Activated CD4-positive, alpha-beta T cell treated with anti-CD3 and anti-CD28 coated beads for 4 hours (primary cell): ENCODE results near the gene COMMD10.
"Not testable (repeated sequence)": the region's sequence is repeated elsewhere in the genome, so short reads cannot be mapped to it uniquely, and the experiment has no call there.

ENCODE experiments used
- DNase-seq, 2 donors: peaks; one replicate each; pipeline ENCODE4 v3.0.0-alpha.2; 2020

Gene COMMD10

DNA sequence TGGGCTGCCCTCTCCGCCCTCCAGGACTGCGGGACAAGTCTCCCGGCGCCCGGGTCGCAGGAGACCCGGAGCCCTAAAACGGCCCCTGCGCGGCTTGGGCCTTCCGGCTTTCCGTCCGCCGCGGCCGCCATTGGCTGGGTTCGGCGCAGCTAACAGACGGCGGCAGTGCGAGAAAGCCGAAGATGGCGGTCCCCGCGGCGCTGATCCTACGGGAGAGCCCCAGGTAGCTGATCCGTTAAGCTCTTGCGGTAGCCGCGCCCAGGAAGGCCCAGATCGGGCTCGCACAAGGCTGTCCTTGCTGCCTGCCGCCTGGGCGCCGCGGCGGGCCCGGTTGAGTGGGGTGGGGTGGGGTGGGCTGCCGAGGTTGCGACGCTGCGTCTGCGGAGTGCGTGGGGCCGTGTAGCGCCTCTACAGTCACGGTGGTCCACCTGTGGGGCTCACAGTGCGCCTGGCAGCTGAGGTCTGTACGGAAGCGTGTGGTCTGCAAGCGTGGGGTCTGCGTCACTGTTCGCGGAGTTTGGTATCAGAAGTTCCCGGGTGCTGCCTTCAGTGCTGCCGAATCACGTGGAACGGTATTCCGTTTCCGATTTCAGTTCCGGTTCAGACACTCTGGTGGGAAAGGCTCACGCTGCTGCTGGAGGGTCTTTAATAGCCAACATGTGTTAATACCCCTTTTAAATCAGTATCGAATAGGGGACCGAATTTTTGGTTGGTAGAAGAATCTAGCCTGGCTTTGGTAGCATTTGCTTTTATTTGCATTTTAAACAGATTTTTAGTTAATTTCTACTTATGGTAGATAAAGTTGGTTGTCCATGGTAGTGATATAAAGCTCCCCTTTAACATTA is at the start of gene COMMD10:
TSS of gene COMMD10 (plus strand) at position 155 of the 845 bp plus-strand sequence.
- DNase-seq, result peak; percentile 68 to 77

DNA sequence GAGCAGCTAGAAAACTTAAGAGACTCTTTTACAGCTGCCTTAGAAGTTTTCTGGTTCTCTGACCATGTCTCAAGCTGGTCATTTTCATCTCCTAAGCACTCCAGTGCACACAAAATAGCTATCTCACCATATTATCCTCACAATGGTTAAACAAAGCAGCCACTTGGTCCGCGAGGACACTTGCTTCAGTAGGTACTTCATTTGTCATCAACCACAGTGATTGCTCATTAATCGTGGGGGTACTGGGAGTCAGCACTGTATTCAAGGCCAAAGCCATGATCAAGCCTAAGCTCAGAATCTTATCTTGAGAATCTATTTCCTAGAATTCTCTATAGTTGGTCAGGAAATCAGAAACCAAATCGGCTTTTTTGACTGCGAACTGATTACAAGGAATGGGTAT is 49.7 kb upstream of the COMMD10 start:
- no peak for DNase-seq

DNA sequence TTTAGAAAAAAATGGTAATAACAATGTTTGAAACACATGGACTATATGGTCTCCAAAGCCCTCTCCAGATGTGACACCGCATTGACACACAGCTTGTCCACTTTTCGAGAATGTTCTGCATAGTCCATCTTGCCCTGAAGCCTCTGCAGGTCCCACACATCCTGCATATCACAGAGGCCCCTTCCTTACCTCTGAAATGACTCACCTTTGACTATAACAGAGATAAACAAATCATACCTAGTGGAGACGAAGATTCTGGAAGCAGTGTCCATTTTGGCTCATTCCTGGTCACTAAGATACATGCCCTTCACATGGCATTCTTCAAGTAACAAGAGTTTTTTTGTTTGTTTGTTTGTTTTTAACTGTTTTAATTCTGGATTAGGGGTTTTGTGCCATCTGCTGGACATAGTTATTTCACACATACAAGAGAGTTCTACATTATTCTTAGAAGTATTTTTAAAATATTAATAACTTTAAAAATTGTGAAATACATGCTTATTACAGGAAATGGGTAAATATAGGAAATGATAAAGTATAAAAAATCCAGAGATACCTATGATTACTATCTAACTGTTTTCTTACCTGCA is 47.5 kb upstream of the COMMD10 start:
- DNase-seq, result no peak

DNA sequence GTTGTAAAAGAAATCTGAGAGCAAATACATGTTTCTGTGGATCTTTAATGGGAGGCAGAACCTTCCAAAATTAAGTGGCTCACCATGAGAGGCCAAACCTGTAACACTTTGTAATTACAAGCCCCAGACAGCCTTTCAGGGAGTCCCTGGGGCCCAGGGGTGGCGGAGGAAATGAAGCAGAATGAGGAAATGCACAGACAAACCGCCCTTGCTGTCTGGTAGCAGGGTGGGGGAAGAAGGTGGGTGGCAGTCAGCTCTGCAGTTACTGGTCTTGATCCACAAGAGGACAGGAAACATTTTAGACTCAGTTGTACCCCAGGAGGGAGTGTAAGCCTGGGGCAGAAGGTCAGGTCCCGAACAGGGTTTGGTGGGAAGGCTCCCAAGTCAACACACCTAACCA is 46.0 kb upstream of the COMMD10 start:
- no peak for DNase-seq

DNA sequence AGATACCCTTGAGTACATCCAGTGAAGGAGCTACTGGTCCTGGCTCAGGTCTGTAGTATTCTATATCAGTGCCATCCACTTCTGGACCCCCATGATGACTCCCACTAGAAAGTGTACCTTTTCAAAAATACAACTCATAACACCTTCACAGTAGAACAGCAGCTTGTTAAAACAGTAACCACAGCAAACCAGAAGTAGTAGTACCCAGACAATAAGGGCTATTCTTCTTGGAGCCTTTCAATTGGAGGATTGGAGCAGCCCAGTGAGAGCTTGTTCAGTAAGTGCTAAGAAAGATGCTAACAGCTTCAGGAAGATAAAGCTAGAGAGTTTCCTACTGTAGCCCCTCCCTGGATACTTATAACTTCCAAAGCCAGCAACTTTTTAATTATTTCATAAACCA is 42.5 kb upstream of the COMMD10 start:
- no peak for DNase-seq

DNA sequence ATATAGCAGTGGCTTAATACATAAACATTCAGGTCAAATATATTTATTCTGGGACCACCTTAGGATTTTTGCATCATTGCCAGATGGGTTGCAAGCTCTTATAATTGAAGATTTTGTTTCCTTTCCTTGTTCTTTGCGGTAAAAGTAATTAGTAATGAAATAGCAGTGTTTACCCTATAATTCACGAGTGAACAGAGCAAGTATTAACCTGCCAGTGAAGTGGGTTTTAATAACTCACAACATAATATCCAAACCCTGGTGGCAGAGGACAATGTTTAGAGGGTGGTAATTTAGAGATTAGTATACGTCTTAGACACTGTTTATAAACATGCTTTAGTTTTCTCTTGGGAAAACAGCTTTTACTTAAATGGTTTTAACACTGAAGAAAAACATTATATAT is 40.8 kb upstream of the COMMD10 start:
- no peak for DNase-seq

DNA sequence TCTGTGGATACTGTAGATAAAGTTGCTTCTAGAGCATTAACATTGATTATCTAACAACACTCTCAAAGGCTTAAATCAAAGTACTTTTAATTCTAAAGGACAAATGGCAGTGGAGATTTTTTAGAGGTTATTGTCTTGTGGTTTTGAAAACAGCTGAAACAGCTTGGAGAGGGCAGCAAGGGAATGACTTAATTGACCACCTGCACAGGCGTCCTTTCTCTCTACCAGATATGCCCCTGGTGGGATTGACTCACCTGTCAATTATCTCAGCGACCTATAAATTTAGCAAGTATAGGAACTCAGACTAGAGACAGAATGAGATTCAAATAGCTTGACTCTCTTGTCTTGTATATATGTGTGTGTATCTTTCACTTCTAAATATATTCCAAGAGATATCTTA is 39.0 kb upstream of the COMMD10 start:
- DNase-seq, result no peak

DNA sequence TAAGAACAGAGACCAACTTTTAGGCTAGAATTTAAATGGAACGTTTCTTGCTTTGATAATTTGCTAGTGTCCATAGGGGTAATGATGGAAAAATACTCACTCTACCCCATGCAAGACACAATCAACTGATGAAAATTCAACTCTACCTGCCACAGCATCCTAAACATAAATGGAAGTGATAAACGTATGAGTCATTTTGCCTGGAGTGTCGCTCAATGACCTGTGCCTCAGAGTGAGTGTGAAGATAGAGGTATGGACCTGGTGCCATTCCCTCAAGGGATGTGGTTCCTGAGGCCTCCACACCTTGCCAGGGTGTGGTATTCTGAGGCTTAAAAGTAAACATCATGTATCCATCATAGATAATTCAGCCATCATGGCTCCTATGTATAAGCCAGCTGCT is 38.6 kb upstream of the COMMD10 start:
- DNase-seq, result no peak

DNA sequence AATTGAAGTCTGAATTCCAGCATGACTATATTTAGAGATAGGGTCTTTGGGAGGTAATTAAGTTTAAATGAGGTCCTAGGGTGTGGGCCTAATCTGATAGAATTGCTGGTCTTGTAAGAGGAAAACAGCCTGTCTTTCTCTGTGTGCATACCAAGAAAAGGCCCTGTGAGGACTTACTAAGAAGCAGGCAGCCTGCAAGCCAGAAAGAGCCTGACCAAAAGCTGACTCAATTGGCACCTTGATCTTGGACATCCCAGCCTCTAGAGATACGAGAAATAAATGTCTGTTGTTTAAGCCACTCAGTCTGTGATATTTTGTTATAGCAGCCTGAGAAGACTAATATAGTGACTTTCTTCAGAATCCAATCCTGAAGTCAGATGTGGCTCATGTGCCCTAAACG is 38.0 kb upstream of the COMMD10 start:
- no peak for DNase-seq

DNA sequence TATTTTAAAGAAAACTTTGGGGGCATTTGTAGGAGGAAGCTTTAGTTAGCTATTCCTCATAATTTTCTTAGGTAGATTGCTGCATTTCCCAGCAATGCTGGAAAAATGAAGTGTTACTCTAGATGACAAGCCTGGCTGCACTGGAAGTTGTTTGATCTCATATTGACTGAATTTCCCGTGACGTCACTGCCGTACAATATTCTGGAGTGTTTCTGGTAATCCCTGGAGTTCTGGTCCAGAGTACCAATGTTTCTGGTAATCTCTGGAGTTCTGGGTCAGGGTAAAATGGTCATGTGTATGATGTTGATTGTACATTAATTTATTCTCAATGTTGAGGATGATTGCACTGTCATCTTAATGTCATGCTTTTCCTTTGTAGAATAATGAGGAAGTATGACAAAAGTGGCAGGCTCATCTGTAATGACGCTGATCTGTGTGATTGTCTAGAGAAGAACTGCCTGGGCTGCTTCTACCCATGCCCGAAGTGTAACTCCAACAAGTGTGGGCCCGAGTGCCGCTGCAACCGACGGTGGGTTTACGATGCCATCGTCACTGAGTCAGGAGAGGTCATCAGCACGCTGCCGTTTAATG is 26.4 kb upstream of the COMMD10 start:
- DNase-seq, result no peak

DNA sequence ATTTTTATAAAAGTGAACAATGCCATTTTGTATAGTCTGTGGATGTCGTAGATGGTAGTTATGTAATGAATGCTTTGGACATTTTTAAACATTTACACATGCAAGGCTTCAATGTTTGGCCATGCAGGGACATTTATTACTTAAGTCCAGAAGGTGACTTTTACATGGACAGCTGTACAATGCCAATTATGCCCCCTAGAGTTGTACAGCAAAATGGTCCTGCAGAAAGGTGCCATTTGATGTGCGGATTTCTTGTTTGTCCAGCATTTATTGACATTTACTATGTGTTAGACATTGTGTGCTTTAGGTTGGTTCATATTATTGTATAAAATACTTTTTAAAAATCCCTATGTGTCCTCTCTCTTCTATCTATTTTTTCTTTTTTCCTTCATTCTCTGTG is 22.5 kb upstream of the COMMD10 start:
- no peak for DNase-seq

DNA sequence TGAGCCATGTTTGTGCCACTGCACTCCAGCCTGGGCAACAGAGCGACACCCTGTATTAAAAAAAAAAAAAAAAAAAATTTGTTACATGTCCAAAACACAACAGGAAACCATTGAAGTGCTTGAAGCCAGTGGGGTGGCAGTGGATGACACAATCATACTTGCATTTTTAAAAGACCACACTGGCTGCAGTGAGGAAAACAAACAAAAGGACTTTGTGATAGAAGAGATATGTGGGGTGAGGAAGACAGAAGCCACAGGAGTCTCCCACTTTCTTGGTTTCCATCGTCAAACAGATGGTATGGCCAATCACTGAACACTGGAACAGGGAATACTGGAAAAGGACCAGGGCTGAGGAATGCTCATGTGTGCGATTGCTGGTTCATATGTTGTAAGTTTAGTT is 20.9 kb upstream of the COMMD10 start:
- no peak for DNase-seq

DNA sequence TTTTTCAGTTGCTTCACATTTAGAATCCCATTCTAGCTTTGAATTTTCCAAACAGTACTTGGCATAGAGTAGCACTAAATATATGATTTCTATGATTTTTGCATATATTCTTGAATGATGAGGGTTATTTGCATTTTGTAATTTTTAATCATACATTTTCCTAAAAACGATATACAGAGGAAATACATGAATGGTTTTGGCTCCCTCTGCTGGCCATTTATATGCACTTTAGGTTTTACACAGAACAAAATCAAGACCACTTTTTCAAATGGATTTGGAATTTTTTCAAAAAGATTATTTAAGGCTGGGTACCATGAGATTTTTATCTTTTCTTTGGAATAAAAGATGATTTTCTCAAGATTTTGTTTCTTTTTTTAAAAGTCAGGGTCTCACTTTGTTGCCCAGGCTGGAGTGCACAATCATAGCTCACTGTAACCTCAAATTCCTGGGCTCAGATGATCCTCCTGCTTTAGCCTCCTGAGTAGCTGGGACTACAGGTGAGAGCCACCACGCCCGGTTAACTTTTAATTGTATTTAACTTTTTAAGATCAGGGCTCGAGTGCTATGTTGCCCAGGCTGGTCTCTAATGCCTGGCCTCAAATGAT is 16.7 kb upstream of the COMMD10 start:
- peak; percentile 23 to 26 for DNase-seq

DNA sequence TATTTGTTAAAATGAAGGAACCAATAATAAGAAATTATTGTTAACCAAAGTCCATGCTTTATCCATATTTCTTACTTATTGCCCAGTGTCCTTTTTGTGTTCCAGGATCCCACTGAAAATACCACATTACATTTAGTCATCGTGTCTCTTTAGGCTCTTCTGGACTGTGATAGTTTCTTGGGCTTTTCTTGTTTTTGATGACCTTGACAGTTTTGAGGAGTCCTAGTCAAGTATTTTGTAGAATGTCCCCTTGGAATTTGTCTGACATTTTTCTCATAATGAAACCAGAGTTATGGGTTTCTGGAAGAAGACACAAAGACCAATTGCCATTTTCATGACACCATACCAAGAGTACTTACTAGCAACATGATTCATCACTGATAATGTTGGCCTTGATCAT is 13.6 kb upstream of the COMMD10 start:
- no peak for DNase-seq

DNA sequence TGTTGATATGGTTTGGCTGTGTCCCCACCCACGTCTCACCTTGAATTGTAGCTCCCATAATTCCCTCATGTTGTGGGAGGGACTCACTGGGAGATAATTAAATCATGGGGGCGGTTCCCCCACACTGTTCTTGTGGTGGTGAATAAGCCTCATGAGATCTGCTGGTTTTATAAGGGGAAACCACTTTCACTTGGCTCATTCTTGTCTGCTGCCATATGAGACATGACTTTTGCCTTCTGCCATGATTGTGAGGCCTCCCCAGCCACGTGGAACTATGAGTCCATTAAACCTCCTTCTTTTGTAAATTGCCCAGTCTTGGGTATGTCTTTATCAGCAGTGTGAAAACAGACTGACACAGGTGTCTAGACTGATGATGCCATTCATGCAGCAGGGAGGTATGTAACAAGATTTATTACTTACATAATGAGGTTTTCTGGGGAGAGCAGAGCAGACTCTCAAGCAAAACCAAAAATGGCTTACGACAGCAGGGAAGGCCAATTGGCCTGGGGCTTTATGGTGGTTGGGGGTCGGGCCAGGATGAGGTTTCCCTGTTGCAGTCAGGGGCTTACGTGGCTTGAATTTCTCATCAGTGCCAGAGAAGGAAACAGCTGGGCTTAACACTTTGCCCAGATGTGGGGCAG is 9.5 kb upstream of the COMMD10 start:
- DNase-seq, result no peak

DNA sequence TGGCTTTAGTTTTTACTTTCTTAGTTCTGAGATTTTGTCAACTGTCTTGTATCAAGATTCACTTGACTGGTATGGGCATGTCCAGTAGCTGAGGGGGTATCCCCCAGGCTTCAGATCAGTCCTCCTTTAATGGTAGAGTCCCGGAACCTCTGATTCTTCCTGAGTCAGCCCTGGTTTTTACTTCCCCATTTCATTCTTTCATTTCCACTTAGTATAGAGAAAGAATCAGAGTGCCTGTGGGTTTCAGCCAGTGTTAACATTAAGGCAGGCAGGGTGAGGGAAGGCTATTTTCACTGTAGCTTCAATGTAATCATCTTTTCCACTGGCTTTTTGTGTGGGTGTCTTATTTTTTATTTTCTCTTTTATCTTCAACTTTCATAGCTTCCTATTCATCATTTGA is 8.3 kb upstream of the COMMD10 start:
- no peak for DNase-seq

DNA sequence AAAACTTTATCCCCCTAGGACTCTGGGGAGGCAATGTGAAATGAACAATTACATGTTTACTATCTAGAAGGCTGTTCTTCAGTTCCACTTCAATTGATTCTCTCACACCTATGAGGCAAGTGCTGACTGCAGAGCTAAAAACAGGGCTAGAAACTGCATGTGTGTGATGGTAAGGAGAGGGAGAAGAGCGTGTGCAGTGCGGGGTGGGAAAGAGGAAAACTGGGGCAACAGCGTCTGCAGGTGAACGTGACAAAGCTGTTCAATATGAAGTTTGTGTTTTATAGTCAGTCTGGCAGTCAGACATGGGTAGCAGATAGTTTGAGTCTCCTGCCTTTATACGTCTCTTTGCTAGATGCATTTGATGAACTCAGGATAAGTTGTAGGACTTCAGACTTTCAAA is 6.6 kb upstream of the COMMD10 start:
- DNase-seq, result no peak

DNA sequence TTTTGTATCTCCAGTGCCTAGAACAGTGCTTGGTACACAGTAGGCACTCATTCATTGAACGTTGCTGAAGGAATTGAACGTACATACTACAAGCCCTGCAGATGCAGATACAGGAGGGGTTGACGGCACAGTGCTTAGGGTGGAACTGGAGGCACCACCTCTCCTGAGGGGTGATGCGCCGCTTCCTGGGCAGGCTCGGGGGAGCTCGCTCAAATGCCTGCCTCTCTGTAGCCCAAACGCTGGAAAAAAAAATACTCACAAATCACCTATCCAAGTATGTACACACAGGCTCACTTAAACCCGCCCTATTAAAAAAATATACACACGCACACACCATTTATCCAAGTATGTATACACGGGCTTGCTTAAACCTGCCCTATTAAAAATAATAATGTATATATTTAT is 536 bp upstream of the COMMD10 start:
- peak; percentile 16 to 17 for DNase-seq

DNA sequence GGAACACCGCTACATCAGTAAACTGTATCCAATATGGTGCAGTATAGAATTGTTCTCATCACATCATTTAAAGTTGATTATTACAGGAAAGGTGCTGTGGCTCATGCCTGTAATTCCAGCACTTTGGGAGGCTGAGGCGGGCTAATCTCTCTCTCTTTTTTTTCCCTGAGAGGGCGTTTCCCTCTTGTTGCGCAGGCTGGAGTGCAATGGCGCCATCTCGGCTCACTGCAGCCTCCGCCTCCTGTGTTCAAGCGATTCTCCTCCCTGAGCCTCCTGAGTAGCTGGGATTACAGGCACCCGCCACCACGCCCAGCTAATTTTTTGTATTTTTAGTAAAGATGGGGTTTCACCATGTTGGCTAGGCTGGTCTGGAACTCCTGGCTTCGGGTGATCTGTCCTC is 1.5 kb downstream of the COMMD10 start:
- not testable (repeated sequence) for DNase-seq

DNA sequence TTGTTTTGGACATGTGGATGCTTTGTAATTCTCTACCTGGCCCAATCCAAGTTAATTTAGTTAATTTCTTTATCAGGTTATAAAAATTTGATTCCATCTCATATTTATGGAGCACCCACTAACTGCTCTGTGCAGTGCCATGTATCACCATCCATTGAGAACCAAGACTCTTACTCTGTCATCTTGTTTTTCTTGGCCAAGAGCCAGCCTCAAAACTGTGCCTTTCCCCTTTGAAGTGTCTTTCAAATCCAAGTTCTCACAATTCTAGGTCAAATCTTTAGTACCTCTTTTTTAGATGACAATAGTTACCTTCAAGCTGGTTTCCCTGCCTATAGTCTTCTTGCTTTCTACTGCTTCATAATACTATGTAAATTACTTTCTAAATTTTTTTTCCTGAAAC is 3.2 kb downstream of the COMMD10 start:
- DNase-seq, result no peak

DNA sequence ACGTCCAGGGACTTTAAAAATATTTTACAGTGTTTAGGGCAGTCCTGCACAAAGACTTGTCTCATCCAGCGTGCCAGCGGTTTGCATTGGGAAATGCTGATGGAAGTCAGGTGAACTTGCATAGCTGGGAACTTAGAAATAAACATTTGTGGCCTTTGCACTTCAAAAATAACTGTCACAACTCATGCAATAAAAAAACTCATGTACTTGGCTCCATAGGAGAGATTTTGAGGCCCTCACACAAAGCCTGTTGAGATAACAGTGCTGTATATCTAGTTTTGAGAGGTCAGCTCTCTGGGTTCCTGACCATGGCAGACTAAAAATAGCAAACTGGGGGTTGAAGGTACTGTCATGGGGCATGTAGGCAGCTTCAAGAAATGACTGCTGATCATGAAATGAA is 5.5 kb downstream of the COMMD10 start:
- DNase-seq, result no peak

DNA sequence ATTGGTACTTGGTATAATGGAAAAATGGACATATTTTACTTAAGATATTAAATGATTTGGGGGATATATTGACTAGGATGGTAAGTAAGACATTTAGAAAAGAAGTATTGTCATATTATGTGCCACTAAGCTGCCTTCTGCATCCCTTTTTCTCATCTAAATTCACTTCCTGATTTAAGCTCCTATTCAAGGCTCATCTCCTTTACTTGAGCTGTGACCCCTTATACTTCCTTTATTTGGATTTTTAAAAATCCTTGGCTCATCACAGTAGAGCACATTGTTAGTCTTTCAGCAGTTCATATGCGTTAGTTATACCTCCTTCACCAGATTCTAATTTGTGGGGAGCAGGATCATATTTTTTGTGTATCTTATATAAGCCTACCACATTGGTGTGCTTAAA is 6.6 kb downstream of the COMMD10 start:
- no peak for DNase-seq

DNA sequence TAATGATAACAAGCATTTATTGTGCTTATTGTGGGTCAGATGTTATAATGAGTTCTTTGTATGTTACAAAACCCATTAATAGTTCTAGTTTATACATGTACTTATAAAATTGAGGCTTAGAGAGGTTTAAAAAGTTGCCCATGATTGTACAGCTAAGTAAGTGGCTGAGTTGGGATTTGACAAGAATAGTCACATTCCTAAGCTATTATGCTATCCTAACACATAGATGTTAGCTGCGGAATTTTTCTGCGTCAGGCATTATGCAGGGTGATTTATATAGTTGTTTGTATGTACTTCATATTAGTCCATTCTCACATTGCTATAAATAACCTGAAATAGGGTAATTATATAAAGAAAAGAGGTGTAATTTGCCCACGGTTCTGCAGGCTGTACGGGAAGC is 12.5 kb downstream of the COMMD10 start:
- DNase-seq, result no peak

DNA sequence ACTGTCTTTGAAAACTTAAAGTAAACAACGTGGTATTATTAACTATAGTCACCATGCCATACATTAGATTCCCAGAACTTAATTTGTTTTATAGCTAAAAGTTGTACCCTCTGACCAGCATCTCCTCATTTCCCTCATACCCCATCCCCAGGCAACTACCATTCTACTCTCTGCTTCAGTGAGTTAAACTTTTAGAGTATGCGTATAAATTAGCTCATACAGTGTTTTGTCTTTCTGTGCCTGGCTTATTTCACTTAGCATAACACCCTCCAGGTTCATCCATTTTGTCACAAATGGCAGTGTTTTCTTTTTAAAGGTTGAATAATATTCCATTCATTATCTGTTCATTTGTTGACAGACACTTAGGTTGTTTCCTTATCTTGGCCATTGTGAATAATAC is 14.2 kb downstream of the COMMD10 start:
- DNase-seq, result no peak
